ENCODE data around the gene IGF1R.
"Not testable (repeated sequence)": the region's sequence is repeated elsewhere in the genome, so short reads cannot be mapped to it uniquely, and the experiment has no call there.

IGF1R gene

DNA sequence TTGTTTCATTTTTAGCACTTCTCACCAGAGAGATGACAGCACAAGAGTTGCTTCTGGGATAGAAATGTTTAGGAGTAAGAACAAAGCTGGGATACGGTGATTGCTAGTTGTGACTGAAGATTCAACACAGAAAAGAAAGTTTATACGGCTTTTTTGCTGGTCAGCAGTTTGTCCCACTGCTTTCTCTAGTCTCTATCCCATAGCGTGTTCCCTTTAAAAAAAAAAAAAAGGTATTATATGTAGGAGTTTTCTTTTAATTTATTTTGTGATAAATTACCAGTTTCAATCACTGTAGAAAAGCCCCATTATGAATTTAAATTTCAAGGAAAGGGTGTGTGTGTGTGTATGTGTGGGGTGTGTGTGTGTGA, 311.3 kb downstream of the IGF1R start:
- DNase-seq (ENCODE audit: low spot score), result no peak

DNA sequence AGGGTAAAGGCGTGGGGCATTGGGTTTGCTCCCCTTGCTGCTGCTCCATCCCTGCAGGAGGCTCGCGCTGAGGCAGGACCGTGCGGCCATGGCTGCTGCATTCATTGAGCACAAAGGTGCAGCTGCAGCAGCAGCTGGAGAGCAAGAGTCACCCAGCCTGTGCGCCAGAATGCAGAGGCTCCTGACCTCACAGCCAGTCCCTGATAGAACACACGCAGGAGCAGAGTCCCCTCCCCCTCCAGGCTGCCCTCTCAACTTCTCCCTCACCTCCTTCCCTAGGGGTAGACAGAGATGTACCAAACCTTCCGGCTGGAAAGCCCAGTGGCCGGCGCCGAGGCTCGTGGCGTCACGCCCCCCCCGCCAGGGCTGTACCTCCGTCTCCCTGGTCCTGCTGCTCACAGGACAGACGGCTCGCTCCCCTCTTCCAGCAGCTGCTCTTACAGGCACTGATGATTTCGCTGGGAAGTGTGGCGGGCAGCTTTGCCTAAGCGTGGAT, 312.3 kb downstream of the IGF1R start:
- DNase-seq (ENCODE audit: low spot score), result no peak

DNA sequence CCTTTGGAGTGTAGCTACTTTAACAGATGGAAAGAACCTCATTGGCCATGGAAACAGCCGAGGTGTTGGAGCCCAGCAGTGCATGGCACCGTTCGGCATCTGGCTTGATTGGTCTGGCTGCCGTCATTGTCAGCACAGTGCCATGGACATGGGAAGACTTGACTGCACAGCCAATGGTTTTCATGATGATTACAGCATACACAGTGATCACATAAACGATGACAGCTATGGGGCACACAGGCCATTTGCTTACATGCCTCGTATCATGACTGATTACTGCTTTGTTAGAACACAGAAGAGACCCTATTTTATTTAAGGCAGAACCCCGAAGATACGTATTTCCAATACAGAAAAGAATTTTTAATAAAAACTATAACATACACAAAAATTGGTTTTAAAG, 315.1 kb downstream of the IGF1R start:
- DNase-seq (ENCODE audit: low spot score), result no peak

DNA sequence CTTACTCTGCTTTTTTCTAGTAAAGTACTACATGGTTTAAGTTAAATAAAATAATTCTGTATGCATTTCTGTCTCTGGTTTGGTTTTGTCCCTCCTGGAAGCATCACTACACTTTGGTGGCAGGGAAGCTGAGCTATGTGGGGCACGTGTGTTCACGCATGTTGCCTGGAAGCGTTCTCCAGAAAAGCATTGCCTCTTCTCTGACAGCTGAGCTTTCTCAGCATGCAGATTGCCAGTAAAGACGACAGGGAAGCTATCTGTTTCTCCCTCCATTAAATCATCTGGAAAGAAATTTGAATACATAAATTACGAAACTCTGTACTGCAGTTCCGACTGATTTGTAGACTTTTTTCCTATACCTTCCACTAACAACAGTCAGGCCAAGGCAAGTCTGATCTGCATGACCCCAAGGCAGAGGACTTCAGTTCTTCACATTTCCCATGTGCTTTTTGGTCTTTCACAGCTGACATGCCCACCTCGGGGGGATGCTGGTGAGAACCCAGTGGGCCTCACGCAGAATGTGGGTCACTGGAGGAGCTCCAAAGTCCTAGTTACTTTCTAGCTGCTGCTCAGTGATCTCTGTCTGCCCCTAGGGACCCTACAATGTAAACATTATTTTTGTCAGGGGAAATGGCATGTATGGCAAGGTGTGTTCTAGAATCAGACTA, 316.3 kb downstream of the IGF1R start:
- no peak for DNase-seq (ENCODE audit: low spot score)

DNA sequence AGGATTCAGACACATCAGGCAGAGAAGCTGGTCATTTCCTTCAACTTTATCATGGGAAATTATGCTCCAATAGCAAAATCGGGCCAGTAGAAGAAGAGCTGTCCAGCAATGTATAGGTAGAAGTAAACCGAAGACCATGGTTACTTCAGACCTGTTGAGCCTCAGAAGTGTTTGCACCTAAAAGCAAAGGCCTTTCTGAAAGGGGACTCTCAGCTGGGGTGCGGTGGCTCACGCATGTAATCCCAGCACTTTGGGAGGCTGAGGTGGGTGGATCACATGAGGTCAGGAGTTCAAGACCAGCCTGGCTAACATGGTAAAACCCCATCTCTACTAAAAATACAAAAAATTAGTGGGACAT, 316.8 kb downstream of the IGF1R start:
- not testable (repeated sequence) for DNase-seq (ENCODE audit: low spot score)

DNA sequence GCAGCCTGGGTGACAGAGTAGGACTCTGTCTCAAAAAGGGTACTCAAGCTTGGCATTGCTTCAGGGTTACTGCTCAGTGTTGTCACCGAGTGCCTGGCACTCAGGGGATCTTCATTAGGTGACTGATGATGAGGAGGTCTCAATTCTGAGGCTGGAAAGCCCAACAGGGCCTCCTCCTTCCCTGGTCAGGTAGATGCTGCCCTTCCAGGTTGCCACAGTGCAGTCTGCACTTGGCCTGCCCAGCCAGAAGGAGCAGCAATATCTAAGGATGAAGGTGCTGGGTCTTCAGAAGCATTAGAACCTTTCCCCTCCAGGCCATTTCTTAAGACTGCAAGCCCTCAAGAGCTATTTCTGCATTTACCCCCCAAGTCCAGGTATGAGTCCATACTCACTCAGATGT, 317.3 kb downstream of the IGF1R start:
- DNase-seq (ENCODE audit: low spot score), result no peak

DNA sequence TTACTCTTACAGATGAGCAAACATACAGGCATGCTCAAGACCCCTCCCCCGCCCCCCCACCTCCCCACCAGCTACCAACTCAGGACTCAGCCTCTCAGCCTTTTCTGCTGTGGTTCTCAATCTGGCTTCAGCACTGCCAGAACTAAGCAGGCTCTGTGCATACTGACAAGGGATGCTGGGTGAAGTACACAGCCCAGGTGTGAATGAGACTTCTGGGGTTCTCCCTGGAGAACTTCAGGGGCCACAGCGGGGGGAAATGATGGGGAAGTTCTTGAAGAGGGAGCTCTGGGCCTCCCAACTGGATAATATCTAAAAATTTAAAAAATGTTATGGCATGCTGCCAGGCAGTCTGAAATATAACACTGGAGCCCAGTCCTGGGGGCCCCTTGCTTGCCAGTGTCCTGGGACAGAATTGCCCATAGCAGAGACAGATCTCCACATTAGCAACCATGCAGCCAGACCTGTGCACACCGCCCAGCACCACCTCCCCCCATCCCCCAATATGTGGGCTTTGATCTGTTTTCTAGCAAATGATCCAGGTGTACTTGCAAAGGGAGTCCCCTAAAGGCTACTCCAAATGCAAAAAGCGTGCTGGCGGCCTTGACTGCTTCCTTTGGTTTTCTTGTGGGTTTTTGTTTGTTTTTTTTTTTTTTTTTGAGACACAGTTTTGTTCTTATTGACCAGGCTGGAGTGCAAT, 317.9 kb downstream of the IGF1R start:
- no peak for DNase-seq (ENCODE audit: low spot score)

DNA sequence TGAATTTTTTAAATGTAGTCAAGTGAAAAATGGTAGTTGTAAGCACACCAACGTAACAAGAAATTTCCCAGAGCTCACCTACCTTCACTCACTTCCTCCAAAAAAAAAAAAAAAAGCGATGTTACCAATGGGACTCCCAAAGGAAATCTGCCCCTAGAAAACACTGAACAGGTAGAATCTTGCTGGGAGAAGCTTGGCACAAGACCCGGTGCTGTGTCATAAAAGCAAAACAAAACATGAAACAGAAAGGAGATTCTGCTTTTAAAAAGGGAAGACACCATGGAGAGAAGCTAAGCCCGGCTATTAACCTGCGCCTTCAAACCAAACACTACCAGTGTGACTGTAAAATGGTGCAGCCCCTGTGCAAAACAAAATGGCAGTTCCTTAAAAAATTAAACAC, 318.8 kb downstream of the IGF1R start:
- DNase-seq (ENCODE audit: low spot score), result no peak

DNA sequence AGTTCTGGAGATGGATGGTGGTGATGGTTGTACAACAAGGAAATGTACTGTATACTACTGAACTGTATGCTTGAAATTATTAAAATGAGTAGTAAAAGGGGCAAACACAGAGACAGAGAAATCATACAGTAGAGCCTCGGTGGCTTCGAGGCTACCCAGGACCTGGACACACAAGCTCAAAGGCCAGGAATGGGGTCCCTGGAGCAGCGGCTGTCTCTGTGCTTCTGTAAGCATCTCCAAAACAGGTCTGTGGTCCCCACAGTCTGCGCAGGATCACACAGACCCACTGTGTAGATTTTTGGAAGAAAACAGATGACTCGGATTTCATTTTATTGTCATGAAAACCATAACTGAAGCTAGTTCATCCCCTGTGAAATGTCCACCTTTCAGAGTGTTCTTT, 319.6 kb downstream of the IGF1R start:
- DNase-seq (ENCODE audit: low spot score), result no peak

DNA sequence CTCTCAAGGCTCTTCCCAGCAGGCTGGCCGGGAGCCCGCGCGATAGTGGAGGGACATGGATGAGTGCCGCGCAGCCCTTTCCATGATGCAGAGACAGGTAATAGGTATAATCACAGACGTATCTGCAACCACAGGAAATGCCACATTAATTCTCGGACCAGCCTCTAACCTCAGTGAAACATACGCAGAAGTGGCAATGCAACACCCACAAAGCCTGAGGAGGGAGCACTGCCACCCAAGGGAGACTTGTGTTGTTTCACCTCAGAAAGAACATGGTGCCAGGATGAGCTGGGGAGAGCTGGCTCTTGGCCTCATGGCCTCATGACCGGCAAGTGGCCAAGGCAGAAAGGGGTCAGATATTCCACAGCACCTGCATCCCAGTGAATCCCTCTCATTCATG, 320.2 kb downstream of the IGF1R start:
- DNase-seq (ENCODE audit: low spot score), result no peak

DNA sequence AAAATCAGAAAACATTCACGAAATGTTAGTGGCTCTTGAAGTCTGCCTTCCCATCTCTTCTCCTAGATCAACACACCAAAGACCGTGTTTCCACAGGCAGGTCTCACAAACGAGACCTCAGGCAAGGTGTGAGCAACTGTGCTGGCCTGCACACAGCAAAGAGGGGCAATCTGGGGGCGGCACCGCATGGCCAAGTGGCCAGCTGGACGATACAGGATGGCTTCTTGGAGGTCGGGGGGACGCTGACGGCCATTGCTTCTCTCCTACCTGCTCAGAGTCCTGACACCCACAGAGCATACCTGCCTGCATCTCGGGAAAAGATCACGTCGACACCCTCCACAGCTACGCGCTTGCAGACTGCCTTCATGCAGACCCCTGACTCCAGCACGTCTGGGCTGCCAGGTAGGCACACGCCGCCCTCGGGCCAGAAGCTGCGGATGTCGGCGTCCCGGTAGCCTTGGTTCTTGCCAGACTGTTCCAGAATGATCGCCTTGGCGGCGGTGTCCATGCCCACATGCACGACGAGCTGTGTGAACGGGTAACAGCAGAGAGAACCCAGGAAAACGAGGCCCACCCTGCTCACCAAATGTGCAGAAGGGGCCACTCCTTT, 320.9 kb downstream of the IGF1R start:
- no peak for DNase-seq (ENCODE audit: low spot score)

DNA sequence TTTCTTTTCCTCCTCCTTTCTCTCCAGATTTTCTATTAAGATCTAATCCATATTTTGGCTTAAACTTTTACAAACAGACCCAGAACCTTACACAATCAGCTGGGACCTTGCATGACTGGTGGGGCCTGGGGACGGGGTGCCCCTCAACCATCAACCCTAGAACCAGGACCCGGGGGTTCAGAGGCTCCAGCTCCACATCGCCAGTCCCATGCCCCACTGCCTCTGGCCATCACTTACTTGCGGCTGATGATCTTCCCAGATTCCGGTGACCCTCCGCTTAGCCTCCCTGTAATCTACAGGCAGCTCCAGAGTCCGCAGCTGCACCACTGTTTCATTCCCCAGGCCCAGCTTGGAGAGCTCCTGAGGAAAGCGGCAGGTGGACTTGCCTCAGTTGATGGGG, 322.5 kb downstream of the IGF1R start:
- DNase-seq (ENCODE audit: low spot score), result no peak

DNA sequence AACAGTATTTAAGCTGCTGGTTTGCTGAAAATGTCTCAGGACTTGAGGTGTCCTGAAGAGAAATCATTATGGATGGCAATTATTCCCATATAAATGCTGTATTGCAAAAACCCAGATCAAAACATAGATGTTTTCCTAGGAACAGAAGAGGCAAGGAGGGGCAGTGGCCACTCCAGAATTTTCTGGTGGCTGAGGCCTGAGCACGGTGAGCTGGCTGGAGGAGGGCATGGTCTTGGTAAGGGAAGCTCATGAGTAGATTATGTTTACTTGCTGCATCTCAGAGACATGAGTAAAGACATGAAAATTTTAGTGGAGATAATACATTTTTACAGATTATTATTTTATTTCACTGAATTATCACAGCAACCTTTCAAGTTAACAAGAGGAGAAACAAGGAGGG, 328.2 kb downstream of the IGF1R start:
- no peak for DNase-seq (ENCODE audit: low spot score)

DNA sequence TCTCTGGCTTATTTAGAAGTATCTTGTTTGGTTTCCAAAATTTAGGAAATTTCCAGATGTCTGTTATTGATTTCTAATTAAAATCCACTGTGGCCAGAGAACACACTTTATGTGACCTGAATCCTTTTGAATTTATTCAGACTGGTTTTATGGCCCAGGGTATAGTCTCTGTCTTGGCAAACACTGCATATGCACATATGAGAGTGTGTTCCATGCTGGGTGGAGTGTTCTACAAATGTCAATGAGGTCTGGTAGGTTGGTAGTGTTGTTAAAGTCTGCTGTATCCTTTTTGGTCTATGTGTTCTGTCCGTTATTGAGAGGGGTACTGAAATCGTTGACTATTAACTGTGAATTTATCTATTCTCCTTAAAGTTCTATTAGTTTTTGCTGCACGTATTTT, 329.1 kb downstream of the IGF1R start:
- no peak for DNase-seq (ENCODE audit: low spot score)

DNA sequence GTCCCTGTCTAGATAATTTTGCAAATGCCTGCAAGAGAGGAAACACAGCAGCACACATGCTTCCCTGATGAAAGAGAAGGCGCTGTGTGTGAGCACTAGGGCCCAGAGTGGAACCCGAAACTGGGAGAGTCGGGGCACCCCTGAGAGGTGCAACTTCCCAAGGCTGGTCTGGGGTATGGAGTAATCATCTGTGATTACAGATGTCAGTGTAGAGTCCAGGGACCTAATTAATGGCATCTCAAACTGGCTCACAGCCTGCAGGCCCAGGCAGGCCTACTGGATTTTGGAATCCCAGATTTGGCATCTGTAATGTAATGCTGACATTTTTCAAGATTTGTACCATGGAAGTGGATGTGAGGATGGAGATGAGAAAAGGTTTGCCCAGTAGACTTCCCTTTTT, 329.8 kb downstream of the IGF1R start:
- no peak for DNase-seq (ENCODE audit: low spot score)

DNA sequence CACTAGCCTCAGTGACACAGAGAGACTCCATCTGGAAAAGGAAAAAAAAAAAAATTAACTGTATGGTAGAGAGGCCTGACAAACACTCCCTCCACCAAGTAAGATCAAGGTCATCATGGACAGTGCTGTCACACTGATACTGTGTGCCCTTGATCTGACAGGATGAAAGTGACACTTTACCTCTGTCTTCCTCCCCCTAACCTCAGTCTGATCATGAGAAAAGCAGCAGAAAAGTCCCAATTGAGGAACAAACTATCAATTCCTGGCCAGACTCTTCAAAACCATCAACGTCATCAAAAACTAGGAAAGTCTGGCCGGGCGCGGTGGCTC, 332.5 kb downstream of the IGF1R start:
- DNase-seq (ENCODE audit: low spot score), result no peak

DNA sequence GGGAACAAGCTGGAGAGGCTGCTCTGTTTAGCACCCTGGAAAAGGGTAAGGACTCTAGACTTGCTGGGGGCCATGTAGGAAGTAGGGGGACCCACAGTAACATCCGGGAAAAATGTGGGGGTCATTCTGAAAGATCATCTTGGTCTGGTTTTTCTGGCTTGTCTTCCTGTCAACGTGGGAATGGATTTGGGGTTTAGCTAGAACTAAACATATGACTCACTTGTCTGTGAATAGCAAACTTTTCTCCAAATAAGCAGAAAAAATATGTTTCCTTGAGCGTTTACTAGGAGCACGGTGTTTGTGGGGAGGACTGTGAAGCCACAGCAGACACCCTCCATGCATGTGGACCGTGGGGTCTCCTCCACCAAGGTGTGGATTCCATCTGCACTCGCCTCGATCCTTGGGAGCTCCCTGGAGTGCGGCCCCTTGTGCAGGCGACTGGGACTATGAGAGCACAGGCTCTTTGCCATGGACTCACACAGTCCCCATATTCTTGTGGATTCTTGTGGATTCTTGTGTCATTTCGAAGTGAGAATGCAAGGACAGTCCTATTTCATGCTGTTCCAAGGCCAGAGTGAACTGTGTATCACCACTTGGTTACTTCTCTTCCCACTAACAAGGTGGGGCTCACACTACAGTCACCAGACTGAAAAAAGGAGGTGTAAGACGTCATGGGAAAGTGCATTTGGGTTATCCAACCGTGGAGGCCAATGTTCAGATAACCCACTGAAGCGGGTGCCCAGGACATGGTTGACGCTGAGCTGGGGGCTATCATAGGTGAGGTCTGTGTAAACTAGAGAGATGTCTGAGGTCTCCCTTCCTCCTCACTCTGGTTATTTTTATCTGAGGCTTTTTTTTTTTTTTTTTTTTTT, 333.7 kb downstream of the IGF1R start:
- peak; percentile 21 for DNase-seq (ENCODE audit: low spot score)

DNA sequence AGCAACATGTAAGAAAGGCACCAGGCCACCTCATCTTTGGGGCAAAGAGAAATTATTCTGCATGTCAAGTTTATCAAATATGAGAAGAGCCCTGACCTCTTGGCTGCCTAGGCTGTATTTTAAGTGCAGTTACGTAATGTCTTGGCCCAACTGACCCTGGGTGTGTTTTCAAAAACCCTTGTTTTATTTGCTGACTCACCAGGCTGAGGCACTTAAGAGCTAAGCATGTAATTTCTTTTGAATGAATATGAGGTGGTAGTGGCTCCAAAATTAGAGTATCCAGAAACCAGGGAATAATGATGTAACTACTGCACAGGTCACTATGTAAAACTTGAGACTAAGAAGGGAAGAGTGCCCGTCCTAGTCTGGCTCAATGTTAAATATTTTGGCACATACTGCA, 335.0 kb downstream of the IGF1R start:
- DNase-seq (ENCODE audit: low spot score), result peak; percentile 90

DNA sequence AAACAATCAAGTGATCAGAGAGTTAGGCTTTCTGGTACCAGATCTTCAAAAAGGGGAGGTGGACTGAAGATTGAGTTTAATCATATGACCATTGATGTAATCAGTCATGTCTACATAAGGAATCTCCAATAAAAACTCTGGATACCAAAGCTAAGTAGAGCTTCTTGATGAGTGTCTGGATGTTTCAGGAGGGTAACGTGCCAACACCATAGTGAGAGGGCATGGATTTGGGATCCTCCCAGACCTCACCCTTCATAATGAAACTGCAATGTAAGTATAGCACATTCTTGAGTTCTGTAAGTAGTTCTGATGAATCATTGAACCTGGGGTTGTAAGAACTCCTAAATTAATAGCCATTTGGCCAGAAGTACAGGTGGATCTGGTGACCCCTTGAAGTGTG, 337.9 kb downstream of the IGF1R start:
- DNase-seq (ENCODE audit: low spot score), result no peak

DNA sequence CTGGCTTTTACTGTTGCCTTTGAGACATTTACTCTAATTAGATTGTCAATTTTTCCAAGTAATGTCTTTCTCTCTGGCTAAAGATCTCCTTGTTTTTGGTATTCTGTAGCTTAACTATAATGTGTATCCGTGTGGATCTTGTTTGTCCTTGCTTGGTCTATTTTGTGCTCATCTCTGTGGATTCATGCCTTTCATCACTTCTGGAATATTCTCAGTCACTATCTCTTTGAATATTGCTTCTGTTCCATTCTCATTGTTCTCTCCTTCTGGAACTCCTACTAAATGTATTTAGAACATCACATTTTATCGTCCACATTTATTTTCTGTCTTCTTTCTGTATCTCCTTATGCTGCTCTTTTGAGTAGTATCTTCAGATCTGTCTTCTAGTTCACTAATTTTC, 346.6 kb downstream of the IGF1R start:
- no peak for DNase-seq (ENCODE audit: low spot score)

DNA sequence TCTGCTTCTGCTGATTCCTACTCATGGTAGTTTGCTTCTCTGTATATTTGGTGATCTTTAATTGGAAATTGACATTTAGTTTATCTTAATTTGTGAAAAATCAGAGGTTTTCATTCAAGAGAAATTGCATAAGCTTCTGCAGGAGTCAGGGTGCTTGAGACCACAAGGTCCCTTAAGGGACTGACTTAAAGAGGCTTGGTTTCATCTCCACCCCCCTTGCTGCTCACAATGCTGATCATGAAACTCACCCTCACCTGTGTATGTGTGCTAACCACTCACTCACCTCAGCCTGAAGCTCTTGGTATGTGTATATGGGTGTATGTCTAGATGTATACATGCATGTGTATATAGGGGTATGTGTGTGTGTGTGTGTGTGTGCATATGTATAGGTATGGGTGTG, 347.8 kb downstream of the IGF1R start:
- DNase-seq (ENCODE audit: low spot score), result no peak

DNA sequence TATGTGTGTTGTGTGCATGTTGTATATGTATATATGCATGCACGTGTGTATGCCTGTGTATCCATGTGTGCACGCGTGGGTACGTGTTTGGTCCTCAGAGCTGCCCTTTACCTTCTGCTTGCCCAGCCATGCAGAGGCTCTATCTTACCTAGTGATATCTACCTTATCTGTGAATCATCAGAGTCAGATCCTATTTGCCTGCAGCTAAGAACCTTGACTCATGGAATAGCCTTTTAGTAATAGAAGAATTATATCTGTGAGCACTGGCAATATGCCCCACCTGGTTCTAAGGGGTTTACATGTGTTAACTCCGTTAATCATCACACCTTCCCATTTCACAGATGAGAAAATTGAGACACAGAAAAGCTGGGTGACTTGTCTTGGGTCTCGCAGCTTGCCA, 348.3 kb downstream of the IGF1R start:
- no peak for DNase-seq (ENCODE audit: low spot score)

DNA sequence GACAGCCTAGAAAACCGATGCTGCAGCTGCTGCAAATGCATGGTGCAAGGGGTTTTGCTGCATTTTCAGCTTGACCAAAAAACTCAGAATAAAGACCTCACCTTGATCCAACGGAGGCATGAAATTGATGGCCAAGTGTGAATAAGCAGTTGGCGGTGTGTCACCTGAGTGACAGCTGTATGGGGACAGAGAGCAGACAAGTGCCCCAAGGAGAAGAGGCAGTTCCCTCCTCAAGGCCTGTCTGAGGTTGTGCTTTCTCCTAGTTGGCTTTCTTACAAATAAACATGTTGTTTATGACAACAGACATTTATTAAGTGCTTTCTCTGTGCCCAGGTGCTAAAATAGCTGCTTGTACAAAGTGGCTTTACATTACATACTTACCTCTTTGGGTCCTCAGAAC, 349.0 kb downstream of the IGF1R start:
- DNase-seq (ENCODE audit: low spot score), result no peak

Measured in AG08395 (cell line).